ENCODE measurements around the gene P4HA2. TPM values are rescaled to one million over a fixed set of nuclear protein-coding genes. Genes with fewer than 3 reads are reported as not detected.

P4HA2 gene
- total and polyA plus RNA-seq, 2 of the 13 experiments (the other 11 are each of a cell fraction or from before 2014, with no cell fraction given) = 37.7 to 126 TPM

DNA sequence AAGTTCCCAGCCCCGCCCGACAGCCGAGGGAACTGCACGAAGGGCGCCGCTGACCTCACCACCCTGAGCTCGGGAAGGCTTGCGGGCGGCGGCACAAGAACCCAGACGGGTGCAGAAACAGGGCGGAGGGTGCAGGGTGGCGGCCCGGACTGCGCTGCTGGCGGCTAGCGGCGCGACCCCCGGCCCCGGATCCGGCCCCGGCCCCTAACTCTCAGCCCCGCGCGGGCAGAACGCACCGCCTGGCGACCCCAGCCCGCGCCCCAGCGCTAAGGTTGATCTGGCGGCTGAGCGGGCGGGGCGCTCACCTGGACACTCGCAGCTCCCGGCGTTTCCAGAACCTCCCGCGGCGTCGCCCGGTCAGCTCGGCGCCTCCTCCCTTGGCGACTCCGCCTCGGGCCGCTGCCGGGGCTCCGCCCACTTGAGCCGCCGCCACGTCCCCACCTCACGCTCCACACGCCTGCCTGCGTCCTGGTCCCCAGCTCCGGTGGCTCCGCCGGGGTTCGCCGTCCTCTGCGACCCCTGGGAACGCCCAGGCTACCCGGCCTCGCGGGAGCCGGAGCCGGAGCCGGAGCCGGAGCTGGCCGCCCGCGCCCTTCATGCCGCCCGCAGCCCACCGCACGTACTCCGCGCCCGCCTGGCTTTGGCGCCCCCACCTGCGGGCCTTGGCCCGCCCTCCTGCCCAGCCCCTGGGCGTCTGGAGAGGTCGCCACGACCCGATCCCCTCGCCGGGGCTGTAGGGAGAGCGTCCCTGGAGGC lies at the start of gene P4HA2 (continued):
- TF ChIP-seq, protein P1, sequence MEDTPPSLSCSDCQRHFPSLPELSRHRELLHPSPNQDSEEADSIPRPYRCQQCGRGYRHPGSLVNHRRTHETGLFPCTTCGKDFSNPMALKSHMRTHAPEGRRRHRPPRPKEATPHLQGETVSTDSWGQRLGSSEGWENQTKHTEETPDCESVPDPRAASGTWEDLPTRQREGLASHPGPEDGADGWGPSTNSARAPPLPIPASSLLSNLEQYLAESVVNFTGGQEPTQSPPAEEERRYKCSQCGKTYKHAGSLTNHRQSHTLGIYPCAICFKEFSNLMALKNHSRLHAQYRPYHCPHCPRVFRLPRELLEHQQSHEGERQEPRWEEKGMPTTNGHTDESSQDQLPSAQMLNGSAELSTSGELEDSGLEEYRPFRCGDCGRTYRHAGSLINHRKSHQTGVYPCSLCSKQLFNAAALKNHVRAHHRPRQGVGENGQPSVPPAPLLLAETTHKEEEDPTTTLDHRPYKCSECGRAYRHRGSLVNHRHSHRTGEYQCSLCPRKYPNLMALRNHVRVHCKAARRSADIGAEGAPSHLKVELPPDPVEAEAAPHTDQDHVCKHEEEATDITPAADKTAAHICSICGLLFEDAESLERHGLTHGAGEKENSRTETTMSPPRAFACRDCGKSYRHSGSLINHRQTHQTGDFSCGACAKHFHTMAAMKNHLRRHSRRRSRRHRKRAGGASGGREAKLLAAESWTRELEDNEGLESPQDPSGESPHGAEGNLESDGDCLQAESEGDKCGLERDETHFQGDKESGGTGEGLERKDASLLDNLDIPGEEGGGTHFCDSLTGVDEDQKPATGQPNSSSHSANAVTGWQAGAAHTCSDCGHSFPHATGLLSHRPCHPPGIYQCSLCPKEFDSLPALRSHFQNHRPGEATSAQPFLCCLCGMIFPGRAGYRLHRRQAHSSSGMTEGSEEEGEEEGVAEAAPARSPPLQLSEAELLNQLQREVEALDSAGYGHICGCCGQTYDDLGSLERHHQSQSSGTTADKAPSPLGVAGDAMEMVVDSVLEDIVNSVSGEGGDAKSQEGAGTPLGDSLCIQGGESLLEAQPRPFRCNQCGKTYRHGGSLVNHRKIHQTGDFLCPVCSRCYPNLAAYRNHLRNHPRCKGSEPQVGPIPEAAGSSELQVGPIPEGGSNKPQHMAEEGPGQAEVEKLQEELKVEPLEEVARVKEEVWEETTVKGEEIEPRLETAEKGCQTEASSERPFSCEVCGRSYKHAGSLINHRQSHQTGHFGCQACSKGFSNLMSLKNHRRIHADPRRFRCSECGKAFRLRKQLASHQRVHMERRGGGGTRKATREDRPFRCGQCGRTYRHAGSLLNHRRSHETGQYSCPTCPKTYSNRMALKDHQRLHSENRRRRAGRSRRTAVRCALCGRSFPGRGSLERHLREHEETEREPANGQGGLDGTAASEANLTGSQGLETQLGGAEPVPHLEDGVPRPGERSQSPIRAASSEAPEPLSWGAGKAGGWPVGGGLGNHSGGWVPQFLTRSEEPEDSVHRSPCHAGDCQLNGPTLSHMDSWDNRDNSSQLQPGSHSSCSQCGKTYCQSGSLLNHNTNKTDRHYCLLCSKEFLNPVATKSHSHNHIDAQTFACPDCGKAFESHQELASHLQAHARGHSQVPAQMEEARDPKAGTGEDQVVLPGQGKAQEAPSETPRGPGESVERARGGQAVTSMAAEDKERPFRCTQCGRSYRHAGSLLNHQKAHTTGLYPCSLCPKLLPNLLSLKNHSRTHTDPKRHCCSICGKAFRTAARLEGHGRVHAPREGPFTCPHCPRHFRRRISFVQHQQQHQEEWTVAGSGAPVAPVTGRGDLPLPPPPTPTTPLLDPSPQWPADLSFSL (CRISPR knock-in tag; IDR thresholded peaks at IDR 0.05) = no peak
- peak; percentile 40; the same call in 1 of the 2 replicates for TF ChIP-seq ZNF510 (CRISPR knock-in tag; IDR thresholded peaks at IDR 0.05; ENCODE audit: low read depth)
- no peak; the same call in 1 of the 2 replicates for TF ChIP-seq CCDC6 (CRISPR knock-in tag; IDR thresholded peaks at IDR 0.05)
- TF ChIP-seq RXRB (CRISPR knock-in tag; IDR thresholded peaks at IDR 0.05; ENCODE audit: borderline replicate concordance) = no peak
- TF ChIP-seq, protein P2, sequence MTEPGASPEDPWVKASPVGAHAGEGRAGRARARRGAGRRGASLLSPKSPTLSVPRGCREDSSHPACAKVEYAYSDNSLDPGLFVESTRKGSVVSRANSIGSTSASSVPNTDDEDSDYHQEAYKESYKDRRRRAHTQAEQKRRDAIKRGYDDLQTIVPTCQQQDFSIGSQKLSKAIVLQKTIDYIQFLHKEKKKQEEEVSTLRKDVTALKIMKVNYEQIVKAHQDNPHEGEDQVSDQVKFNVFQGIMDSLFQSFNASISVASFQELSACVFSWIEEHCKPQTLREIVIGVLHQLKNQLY (CRISPR knock-in tag; IDR thresholded peaks at IDR 0.05) = no peak
- TF ChIP-seq ZNF670 (CRISPR knock-in tag; IDR thresholded peaks at IDR 0.05; ENCODE audit: borderline replicate concordance) = no peak; the same call in 1 of the 2 replicates
- TF ChIP-seq, protein P3, sequence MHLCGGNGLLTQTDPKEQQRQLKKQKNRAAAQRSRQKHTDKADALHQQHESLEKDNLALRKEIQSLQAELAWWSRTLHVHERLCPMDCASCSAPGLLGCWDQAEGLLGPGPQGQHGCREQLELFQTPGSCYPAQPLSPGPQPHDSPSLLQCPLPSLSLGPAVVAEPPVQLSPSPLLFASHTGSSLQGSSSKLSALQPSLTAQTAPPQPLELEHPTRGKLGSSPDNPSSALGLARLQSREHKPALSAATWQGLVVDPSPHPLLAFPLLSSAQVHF (CRISPR knock-in tag; IDR thresholded peaks at IDR 0.05) = peak; percentile 59; the same call in 1 of the 2 replicates
- no peak for TF ChIP-seq PCBP2 (optimal IDR thresholded peaks at IDR 0.05; ENCODE audit: low read depth, low read length, poor library complexity, severe bottlenecking)
- TF ChIP-seq AGO1 (IDR thresholded peaks at IDR 0.05; ENCODE audit: low read depth, low read length, poor library complexity, severe bottlenecking) = no peak
- no peak for TF ChIP-seq NPAS2 (CRISPR knock-in tag; IDR thresholded peaks at IDR 0.05; ENCODE audit: borderline replicate concordance)
- TF ChIP-seq, protein P4, sequence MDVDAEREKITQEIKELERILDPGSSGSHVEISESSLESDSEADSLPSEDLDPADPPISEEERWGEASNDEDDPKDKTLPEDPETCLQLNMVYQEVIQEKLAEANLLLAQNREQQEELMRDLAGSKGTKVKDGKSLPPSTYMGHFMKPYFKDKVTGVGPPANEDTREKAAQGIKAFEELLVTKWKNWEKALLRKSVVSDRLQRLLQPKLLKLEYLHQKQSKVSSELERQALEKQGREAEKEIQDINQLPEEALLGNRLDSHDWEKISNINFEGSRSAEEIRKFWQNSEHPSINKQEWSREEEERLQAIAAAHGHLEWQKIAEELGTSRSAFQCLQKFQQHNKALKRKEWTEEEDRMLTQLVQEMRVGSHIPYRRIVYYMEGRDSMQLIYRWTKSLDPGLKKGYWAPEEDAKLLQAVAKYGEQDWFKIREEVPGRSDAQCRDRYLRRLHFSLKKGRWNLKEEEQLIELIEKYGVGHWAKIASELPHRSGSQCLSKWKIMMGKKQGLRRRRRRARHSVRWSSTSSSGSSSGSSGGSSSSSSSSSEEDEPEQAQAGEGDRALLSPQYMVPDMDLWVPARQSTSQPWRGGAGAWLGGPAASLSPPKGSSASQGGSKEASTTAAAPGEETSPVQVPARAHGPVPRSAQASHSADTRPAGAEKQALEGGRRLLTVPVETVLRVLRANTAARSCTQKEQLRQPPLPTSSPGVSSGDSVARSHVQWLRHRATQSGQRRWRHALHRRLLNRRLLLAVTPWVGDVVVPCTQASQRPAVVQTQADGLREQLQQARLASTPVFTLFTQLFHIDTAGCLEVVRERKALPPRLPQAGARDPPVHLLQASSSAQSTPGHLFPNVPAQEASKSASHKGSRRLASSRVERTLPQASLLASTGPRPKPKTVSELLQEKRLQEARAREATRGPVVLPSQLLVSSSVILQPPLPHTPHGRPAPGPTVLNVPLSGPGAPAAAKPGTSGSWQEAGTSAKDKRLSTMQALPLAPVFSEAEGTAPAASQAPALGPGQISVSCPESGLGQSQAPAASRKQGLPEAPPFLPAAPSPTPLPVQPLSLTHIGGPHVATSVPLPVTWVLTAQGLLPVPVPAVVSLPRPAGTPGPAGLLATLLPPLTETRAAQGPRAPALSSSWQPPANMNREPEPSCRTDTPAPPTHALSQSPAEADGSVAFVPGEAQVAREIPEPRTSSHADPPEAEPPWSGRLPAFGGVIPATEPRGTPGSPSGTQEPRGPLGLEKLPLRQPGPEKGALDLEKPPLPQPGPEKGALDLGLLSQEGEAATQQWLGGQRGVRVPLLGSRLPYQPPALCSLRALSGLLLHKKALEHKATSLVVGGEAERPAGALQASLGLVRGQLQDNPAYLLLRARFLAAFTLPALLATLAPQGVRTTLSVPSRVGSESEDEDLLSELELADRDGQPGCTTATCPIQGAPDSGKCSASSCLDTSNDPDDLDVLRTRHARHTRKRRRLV (CRISPR knock-in tag; IDR thresholded peaks at IDR 0.05) = no peak
- TF ChIP-seq MXI1 (IDR thresholded peaks at IDR 0.05; ENCODE audit: borderline replicate concordance, low read depth, low read length) = no peak; the same call in 2 of the 3 replicates
- no peak for TF ChIP-seq ZNF724P (CRISPR knock-in tag; IDR thresholded peaks at IDR 0.05; ENCODE audit: borderline replicate concordance)
